Measurements from ENCODE around the gene RAB33B.

GRCh38 chr4:139484783-139485311, 30.9 kb downstream of the RAB33B start:
- TF ChIP-seq YY1 (tag by site-specific recombination; IDR thresholded peaks at IDR 0.05) (no peak), ZNF121 (tag by site-specific recombination; IDR thresholded peaks at IDR 0.05) (no peak), GLI2 (tag by site-specific recombination; IDR thresholded peaks at IDR 0.05; ENCODE audit: borderline replicate concordance, low read depth) (no peak)
